ENCODE data around the gene COL4A6.
A peak's percentile ranks its signal among the peaks of the same experiment; 100 is the strongest.

The COL4A6 gene

DNA sequence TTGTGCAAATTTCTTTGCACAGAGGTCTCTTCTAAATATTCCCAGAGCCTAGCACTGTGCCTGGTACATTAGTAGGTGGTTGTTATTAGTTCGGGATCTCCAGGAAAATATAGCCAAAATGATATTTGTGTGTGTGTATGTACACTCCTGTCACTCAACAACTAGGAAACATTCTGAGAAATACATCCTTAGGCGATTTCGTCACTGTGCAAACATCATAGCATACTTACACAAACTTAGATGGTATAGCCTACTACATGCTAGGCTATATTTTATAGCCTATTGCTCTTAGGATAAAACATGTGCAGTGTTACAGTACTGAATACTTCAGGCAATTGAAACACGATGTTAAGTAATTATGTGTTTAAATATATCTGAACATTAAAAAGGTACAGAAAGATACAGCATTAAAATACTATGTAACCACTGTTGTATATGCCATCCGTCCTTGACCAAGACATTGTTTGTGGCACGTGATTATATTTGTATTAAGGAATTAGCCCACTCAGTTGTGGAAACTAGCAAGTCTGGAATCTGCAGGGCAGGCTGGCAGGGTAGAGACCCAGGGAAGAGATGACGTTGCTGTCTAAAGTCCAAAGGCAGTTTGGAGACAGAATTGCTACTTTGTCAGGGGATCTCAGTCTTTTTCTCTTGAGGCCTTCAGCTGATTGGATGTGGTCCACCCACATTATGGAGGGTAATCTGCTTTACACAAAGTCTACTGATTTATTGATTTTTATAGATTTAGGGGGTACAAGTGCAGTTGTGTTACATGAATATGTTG, 106.9 kb downstream of the COL4A6 start:
- no peak for DNase-seq (ENCODE audit: low spot score)

DNA sequence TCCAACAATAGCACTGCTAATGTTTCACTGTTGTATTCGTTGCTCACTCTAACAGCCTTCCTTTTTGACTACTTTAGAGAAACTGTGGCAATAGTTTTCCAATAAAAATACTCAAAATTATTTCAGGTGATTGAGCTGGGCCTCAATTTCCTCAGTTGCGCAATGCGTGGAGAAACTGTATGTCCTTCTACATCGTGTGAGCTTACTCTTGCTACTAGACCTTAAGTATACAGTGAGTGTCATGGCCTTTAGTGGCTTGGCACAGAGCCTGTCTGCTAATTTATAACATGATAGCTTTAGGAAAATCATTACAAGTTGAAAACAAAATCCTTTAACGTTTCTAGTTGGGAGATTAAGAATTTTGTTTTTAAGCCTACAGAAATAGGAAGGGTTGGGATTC, 114.5 kb downstream of the COL4A6 start:
- no peak for DNase-seq (ENCODE audit: low spot score)

DNA sequence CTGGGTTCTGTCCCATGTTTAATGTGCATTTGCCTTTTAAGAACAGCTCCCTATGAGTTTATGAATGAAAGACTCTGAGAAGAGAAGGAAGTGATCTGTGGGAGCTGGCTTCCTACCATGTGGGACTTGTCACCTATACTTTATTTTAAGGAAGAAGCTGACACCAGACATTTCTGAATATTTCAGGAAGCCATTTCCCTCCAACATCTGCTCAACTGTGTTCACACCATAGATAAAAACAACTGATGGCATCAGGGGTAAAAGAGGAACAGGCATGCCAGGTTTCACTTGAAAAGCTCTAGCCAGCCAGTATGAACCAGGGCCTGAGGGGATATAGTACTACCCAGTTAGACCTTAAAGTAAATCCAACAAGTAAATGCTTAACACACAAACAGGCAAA, 116.0 kb downstream of the COL4A6 start:
- no peak for DNase-seq (ENCODE audit: low spot score)

DNA sequence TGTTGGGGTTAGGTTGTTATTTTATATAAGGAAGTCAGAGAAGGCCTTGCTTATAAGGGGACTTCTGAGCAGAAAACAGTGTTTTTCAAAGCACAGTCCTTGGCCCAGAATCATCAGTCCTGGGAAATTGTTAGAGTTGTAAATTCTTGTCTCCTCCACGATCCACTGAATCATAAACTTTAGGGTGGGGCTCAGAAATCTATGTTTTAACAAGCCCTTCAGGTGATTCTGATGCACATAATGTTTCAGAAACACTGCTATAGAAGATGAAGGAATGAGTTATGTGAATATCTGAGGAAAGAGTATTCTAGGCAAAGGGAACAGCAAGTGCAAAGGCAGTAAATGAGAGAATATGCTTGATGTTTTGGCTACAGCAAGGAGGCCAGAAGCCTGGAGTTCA, 121.8 kb downstream of the COL4A6 start:
- DNase-seq (ENCODE audit: low spot score) = no peak

DNA sequence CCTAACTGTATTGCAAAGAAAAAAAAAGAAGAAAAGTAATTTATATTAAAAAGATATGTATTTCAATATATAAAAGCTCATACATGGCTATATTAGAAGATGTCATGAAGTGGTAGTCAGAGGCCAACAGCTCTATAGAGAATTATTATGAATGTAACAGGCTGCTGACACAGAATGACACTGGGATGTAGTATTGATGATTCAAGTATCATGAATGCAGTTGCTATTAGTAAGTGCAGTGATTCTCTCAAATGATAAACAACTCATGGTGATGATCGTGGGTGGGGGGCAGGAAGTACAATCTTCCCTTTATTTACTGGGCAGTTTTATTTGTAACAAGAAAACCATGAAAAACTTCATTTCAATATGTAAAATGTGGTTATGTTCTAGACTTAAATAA, 124.6 kb downstream of the COL4A6 start:
- DNase-seq (ENCODE audit: low spot score) = peak; percentile 8

DNA sequence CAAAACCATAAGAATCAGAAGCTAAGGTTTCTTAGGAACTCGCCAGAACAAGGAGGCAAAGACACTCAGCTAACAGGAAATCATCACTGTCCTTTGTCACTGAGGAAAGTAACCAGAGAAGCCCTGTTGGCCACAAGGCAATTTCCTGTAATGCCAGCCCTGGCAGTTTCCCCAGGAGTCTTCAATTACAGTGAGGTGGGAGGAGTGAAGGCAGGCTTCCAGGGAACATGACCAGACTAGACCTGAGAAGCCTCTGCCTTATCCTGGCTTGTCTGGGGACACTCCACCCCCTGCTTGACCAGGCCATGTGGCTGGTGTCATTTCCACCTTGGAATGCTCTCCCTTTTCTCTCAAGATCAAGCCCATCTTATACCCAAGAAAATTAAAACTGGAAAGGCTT, 125.3 kb downstream of the COL4A6 start:
- peak; percentile 22 for DNase-seq (ENCODE audit: low spot score)

DNA sequence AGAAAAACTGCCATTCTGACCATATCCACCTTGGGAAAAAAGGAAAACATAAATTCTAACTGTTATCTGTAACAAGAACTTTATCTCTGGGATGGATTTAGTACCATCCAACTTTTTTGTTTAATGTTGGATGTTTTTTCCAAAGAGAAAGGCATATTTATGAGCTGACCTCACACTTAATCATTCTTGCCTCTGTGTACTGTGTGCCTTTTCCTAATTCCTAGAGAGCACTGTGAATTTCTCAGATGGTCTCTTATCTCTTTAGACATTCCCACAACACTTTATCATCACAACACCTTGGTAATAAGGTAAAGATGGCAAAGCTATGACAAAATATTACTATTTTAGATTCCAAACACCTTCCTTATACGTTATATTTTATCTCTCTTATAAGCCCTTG, 126.2 kb downstream of the COL4A6 start:
- no peak for DNase-seq (ENCODE audit: low spot score)

DNA sequence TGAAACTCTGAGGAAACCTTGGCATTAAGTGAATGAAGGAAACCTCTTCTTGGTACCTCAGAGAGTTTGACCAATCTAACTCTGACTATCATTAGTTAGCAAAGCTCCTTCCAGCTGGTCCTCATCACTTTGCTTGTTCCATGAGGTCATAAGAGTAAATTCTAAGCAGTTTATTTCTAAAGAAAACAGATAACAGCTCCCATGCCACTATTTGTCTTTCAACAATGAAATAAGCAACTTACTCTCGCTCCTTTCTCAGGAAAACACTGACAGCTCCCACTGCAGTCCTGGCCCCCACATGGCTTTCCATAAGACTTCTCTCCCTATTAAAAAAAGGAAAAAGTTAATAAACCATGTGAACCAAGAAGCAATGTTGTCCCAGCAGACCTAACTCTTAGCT, 127.7 kb downstream of the COL4A6 start:
- DNase-seq (ENCODE audit: low spot score) = no peak

DNA sequence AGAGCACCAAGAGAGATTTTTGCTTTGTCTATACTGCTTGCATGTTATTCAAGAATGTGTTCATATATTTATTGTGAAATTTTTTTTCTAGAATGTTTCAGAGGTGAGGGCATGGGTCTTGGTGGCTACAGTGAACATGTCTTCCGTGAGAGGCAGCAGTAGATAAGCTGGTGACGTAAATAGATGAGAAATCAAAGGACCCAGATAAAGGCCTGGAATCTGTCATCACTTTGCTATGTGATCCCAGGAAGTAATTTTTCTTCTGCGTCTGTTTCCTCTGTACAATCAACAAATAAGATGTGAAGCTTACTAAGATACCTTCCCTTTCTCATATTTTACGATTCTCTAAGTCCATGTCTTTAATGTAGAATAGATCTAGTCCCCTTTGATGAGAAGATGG, 129.1 kb downstream of the COL4A6 start:
- DNase-seq (ENCODE audit: low spot score) = no peak

DNA sequence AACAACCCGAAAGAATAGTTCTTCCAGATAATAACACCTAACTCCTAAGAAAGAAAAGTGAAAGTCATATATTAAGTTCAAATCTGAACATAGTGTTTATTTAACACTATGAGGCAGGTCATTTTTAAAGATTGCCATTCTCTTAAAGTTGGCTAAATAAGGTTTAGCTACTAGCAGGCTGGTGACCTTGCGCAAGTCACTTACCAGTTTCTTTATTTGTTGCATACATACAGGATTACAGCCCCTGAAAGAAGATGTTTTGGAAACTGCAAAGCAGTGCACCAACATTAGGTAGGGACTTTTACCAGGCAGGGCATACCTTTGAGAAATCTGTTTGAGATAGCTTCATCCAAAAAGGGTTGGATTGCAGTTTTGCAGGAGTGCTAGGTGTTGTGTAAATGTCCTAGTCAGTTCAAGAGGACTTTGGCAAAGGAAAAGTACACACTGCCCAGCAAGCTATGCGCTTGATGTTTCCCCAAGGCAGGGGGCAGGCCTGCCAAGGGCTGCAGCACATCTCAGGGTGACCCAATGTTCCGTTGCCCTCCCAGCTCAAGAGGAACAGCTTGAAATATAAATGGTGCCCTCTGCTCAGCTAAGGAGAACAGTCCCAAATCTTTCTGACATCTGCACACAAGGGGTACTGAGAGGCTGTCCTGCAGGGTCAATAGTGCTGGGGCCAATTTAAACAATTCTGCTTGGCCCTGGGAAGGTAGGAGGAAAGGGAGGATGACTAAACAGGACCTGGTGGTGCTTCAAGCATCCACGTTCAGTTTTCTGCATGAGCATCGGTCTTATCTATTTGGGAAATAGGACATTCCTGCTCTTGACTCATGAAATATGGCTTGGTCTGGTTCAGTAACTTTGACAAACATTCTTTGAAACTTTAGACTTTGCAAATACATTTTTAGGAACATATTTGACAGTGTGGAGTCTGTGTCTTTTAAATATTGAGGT, 130.8 kb downstream of the COL4A6 start:
- DNase-seq (ENCODE audit: low spot score) = no peak

DNA sequence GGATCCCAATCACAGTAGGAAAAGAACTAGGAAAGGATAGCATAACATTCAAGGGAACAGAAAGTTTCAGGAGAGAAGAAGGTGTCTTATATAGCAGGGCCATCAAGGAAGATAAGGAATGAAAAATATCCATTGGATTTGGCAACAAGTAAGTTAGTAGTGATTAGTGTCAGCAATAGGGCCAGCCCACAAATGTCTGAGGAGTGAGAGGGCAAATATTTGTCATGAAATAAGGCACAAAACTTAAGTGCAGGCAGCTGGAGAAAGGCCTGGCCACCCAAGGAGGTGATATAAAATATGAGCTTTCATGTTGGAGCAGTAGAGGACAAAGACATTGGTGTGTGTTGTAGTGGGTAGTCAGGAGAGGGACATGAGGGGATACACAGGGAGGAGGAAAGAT, 132.1 kb downstream of the COL4A6 start:
- DNase-seq (ENCODE audit: low spot score) = no peak

DNA sequence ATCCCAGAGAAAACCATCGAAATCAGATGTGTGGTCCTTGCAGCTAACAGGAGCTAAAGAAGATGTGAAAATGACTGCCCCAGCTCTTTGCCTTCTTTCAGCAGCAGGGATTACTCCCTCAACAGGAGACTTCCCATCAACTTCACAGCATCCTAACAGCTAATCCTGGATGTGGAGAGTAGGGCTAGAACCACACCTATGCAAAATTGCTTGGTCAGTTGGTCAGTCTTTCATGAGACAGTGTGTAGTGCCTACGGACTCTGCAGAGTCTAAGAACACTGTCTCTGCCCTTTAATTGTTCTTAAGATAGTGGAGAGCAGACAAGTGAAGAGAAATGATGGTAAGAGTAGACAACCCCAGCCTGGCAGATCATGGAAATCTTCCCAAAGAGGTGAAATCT, 133.5 kb downstream of the COL4A6 start:
- no peak for DNase-seq (ENCODE audit: low spot score)

DNA sequence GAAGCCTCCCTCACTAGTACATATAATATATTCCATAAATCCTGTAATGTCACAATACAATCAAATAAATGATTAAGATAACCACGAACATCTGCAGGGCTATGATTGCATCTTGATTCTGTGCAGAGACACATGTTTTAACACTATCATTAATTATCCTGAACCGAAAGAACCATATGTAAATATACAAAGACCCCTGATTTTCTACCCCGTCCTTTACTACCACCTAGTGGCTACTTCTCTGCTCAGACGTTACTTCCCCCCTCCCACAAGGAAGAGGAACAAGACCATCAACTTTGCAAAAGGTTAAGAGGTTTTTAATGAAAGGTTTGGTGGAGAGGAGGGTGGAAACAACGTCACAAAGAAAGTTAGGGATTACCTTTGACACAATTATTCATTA, 134.0 kb downstream of the COL4A6 start:
- DNase-seq (ENCODE audit: low spot score) = no peak

DNA sequence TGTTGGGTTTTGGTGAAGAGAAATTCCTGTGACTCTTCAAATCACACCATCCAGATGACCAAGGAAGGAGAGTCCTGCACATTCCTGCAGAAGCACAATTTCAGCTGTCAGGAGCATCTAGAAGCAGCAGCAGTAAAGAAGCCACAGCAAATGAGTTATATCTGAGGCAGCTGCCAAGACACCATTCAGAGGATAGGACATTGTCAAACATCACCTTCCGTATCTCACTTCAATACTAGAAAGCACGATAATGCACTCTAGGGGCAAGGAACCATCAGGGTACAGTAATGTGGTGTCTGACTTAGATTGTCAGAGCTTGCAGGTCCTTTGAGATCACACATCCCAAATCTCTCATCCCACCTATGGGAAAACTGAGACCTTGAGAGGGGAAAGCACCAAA, 134.5 kb downstream of the COL4A6 start:
- no peak for DNase-seq (ENCODE audit: low spot score)

DNA sequence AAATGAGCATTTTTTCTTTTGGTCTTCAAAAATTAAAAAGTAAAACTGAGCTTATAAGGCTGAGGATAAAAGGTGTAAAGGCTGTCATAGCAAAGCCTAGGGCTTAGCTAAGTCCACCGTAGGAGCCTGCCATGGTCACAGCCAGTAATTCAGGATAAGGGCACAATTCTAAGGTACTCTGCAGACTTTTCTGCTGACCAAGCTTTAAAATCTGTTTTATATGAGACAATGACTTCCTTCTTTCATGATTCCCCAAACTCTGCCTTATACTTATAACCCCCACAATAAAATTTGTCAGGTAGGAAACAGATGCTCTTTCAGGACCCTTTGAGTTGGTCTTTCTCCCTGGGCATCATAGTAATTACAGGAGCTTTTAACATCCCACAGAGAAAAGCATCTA, 138.5 kb downstream of the COL4A6 start:
- no peak for DNase-seq (ENCODE audit: low spot score)

DNA sequence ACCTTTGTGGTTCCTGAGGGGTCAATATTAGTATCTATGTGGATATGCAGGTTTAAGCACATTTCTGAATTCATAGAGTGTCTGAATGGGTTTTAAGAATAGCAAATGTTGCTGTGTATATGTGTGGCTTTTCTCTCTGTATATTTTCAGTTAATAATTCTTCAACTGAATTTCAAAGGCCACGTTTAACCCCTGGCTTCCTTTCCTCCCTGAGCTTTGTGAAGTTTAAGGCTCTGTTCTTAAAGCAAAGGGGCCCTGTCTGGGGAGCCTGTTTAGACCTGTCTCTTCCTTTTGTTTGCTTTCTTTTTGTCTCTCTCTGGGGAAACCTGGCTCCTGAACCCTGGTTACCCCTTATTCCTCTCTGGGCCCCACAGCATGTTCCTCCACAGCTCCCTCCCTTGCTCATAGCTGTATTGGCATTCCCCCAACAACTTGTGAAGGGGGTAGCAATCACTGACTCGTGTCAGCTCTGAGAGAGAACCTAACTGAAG, 139.1 kb downstream of the COL4A6 start:
- DNase-seq (ENCODE audit: low spot score) = no peak

DNA sequence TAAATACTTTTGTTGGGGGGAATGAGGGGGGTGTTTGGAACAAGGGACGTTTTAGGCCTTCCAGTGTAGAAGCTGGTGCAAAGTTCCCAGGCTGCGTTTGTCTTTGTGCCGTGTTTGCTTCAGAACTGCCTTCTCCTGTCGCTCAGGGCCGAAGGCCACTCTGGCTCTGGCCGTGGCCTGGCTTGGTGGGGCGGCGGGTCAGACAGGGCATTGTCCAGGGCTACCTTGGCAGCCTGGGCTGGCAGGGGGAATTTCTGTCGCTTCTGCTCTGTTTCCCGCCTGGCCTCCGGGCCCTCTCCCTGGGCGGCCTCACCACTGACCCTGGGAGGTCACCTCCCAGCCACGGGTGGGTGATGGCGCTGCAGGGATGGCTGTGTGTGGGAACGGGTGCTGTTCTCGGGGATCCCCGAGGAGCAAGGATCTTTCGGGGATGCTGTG, 140.0 kb downstream of the COL4A6 start:
- no peak for DNase-seq (ENCODE audit: low spot score)

DNA sequence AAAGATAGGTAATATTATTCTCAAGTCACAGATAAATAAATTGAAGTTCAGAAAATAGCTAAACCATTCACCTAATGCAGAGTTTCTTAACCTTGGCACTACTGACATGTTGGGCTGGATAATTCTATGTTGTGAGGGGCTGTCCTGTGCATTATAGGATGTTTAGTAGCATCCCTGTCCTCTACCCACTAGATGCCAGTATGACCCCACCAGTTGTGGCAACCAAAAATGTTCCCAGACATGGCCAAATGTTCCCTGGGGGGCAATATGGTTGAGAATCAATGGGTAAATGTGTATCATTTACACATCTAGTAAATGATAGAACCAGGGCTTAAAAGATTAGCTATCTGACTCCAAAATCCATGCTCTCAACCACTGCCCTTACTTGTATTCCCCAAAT, 140.9 kb downstream of the COL4A6 start:
- DNase-seq (ENCODE audit: low spot score) = no peak

DNA sequence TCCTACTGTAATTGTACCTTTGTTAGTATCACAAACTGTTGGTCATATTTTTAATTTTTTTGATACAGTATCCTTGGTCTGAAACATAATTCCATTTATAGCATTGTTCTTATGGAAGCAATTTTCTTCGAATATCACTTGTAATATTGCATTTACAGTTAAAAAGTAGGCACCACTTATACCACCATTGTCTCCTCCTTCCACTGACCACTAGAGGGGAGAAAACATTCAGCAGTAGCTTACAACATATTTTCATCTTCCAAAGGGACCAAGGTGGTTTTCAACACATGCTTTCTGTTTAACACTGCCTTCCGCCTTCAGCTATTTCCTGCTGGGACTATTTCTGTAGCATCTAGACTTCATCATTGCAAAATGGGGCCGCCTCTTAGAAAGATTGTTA, 146.2 kb downstream of the COL4A6 start:
- no peak for DNase-seq (ENCODE audit: low spot score)

DNA sequence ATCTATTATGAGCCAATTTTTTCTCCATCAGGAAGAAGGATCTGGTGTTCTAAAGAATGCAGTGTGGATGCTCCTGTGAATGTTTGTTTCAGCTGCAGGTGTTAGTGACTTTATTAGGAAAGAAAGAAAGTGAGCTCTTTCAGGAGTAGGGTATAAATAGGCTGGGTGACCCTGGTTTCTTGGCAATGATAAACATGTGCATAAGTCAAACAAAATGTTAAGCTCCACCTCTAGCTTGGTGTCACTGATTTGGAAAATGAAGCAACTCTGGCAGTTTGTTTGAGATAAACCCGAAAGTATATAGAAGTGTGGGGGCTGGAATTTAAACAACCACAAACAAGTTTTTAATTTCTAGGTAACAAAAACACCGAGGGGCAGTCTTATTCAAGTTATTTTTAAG, 152.3 kb downstream of the COL4A6 start:
- no peak for DNase-seq (ENCODE audit: low spot score)

DNA sequence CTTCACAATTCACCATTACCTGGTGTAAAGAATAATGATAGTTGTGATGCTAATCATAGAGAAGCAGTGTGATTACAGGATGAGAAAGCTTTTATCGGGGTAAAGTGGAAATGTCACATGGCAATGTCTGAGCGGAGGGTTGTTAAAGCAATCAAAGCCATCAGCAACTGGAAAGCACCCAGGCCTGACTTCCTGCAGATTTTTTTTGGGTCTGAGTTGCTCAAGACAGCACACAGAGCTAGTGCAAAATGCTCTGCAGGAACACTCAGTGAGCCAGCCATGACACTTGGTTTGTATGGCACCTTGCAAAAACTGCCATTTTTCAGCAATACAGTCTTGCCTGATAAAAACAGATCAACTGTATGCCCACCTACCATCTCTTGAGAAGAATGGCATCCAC, 152.9 kb downstream of the COL4A6 start:
- no peak for DNase-seq (ENCODE audit: low spot score)

DNA sequence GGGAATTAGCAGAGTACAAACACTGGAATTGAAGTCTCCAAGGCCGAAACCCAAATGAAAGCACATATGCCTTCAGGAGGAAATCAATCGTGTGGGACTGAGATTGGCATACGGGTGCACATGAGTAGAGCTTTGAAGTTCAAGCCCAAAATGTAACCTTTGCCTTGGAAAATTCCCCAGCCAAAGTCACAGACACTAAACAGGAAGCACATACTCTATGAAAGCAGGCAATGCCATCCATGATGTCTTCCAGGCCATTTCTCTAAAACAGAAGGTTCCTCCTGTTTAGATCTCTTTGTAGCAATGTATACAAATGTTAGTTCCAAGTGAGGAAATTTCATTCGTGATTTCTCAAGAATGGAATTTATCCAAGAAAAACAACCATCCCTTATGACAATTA, 162.5 kb downstream of the COL4A6 start:
- no peak for DNase-seq (ENCODE audit: low spot score)

DNA sequence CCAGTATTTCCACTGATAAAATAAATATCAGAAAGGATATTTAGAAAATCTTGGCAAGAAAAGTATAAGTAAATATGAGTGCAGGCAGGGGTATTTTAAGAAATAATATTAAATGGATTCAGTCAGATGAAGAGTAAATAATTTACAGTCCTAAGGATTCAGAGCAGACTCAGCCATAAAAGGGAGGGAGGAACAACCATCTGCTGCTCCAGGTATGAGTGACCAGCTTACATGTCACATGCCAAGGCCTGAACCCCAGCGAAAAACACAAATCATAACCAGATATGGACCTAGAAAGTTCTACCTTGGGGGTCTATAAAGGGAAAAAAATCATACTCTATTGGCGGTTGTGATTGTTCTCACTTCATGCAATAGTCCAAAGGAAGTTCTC, 166.8 kb downstream of the COL4A6 start:
- no peak for DNase-seq (ENCODE audit: low spot score)
